PC-9 (cell line): ENCODE data around the gene SPSB4. TPM values are rescaled to one million over a fixed set of nuclear protein-coding genes. Genes with fewer than 3 reads are reported as not detected.

Experiments used
- BruUV-seq: library from RNA; stranded (reverse); fragments of 400-500 nt; replicated peaks from 2 replicates; lab custom pipeline; 2021; lab: Mats Ljungman, UMichigan
- CTCF ChIA-PET: fragments of 300-600 bp; sonication (Branson Sonifier 250); formaldehyde crosslinking; loops from one replicate; lab custom pipeline; 2022; ENCODE audit warnings: antibody characterized with exemption; lab: Charles Lee
- POLR2A ChIA-PET: fragments of 300-600 bp; sonication (Branson Sonifier 250); formaldehyde crosslinking; loops from one replicate; lab custom pipeline; 2022; ENCODE audit warnings: antibody characterized with exemption; ENCODE audit not compliant: unreplicated experiment; lab: Charles Lee
- DNase-seq, 2 experiments: peaks; one replicate each; pipeline versions ENCODE4 v3.0.0 to v3.0.0-alpha.2; 2015 to 2022; ENCODE audit warnings: mixed read lengths in 1 of 2
- H2AFZ ChIP-seq: fragments of 200-600 bp; sonication (generic); 2 replicates; pipeline ENCODE4 v1.8.1; 2017; ENCODE audit warnings: antibody characterized with exemption
- H3F3A ChIP-seq: fragments of 200-600 bp; sonication (generic); 2 replicates; pipeline ENCODE4 v1.8.1; 2017; ENCODE audit warnings: antibody characterized with exemption, mild to moderate bottlenecking, low read depth; ENCODE audit not compliant: insufficient read depth
- H3K27ac ChIP-seq: fragments of 200-600 bp; sonication (generic); 2 replicates; pipeline ENCODE4 v1.6.1; 2016; ENCODE audit warnings: mixed run types
- H3K27me3 ChIP-seq: fragments of 200-600 bp; sonication (generic); 2 replicates; pipeline ENCODE4 v1.6.1; 2016; ENCODE audit warnings: low read depth, mixed run types; ENCODE audit not compliant: insufficient read depth
- H3K36me3 ChIP-seq: fragments of 200-600 bp; sonication (generic); 2 replicates; pipeline ENCODE4 v1.6.1; 2016; ENCODE audit warnings: low read depth, mixed run types
- H3K4me1 ChIP-seq: fragments of 200-600 bp; sonication (generic); replicated peaks from 2 replicates; pipeline ENCODE4 v1.6.1; 2016; ENCODE audit warnings: mixed run types; ENCODE audit not compliant: insufficient read depth
- H3K4me2 ChIP-seq: fragments of 200-600 bp; sonication (generic); 2 replicates; pipeline ENCODE4 v1.6.1; 2017; ENCODE audit warnings: mixed run types
- H3K4me3 ChIP-seq: fragments of 200-600 bp; sonication (generic); 2 replicates; pipeline ENCODE4 v1.6.1; 2016; ENCODE audit warnings: mixed run types
- H3K79me2 ChIP-seq: fragments of 200-600 bp; sonication (generic); 2 replicates; pipeline ENCODE4 v1.6.1; 2017; ENCODE audit warnings: low read depth, mixed run types
- H3K9me2 ChIP-seq: fragments of 200-600 bp; sonication (generic); 2 replicates; pipeline ENCODE4 v1.8.1; 2017; ENCODE audit warnings: mild to moderate bottlenecking; ENCODE audit not compliant: insufficient read depth
- H3K9me3 ChIP-seq: fragments of 200-600 bp; sonication (generic); 2 replicates; pipeline ENCODE4 v1.8.1; 2016; ENCODE audit warnings: low read depth; ENCODE audit not compliant: insufficient read depth
- H4K20me1 ChIP-seq: fragments of 200-600 bp; sonication (generic); 2 replicates; pipeline ENCODE4 v1.8.1; 2017; ENCODE audit not compliant: insufficient read depth
- EZH2 ChIP-seq: fragments of 200-600 bp; sonication (generic); IDR thresholded peaks from 2 replicates; pipeline ENCODE4 v1.8.0; 2017; ENCODE audit warnings: antibody characterized with exemption, low read depth
- intact Hi-C: fragments of 100-400 bp; cut with micrococcal nuclease; formaldehyde crosslinking; loops from one replicate; pipeline ENCODE4 v1.10.0; 2022; ENCODE audit not compliant: unreplicated experiment
- total RNA-seq: library from RNA; stranded (reverse); gene quantifications from 2 replicates; pipeline ENCODE4 v1.2.3, GENCODE V29; 2021
- TF ChIP-seq, protein P1 (sequence below): fragments of 200-600 bp; sonication (generic); conservative IDR thresholded peaks from 2 replicates; pipeline ENCODE4 v1.6.1; 2017; ENCODE audit warnings: mixed run types, antibody characterized with exemption, mild to moderate bottlenecking, moderate library complexity

SPSB4 gene
- total RNA-seq, 1 experiment from 2014 or later, result not detected

- CTCF ChIA-PET, result interaction anchor here (0.6 kb wide), 1 partner anchor 29 kb away, joined by 5 read pairs; no protein-coding TSS in a partner anchor
- no peaks in the 10 kb centered on the region for H3K9me3 ChIP-seq
- TF ChIP-seq, protein P1, sequence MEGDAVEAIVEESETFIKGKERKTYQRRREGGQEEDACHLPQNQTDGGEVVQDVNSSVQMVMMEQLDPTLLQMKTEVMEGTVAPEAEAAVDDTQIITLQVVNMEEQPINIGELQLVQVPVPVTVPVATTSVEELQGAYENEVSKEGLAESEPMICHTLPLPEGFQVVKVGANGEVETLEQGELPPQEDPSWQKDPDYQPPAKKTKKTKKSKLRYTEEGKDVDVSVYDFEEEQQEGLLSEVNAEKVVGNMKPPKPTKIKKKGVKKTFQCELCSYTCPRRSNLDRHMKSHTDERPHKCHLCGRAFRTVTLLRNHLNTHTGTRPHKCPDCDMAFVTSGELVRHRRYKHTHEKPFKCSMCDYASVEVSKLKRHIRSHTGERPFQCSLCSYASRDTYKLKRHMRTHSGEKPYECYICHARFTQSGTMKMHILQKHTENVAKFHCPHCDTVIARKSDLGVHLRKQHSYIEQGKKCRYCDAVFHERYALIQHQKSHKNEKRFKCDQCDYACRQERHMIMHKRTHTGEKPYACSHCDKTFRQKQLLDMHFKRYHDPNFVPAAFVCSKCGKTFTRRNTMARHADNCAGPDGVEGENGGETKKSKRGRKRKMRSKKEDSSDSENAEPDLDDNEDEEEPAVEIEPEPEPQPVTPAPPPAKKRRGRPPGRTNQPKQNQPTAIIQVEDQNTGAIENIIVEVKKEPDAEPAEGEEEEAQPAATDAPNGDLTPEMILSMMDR, result no peak
- TF ChIP-seq EZH2, result no peak
- no peak overlapping the region for H3K4me3 ChIP-seq
- H3F3A ChIP-seq, result no peaks in the 10 kb centered on the region
- no peaks in the 10 kb centered on the region for H4K20me1 ChIP-seq
- H3K79me2 ChIP-seq, result no peaks in the 10 kb centered on the region
- no peaks in the 10 kb centered on the region for H3K4me1 ChIP-seq
- no peaks in the 10 kb centered on the region for H3K36me3 ChIP-seq
- peaks cover 4% of the 10 kb centered on the region; the same call in 1 of the 2 replicates for H3K9me2 ChIP-seq
- 0 out of 2 replicates have a peak, but pooled peaks cover 5% of the 10 kb centered on the region for H3K27me3 ChIP-seq
- H3K27ac ChIP-seq, result no peak overlapping the region
- no peak overlapping the region for H3K4me2 ChIP-seq
- POLR2A ChIA-PET, result no interaction called here
- intact Hi-C loops, result no loop called here
- no peak for DNase-seq
- BruUV-seq, result no TSS peak
- no peak overlapping the region for H2AFZ ChIP-seq
These were observed 11.6 kb upstream of the SPSB4 start for GRCh38 chr3:141039589-141039988.

- CTCF ChIA-PET, result no interaction called here
- Histone ChIP-seq H3F3A (no peaks in the 10 kb centered on the region), H4K20me1 (no peaks in the 10 kb centered on the region), H3K27ac (no peak overlapping the region), H3K9me3 (no peaks in the 10 kb centered on the region), H3K9me2 (peaks cover 4% of the 10 kb centered on the region; the same call in 1 of the 2 replicates), H3K27me3 (peaks cover 19% of the 10 kb centered on the region), H3K4me2 (no peak overlapping the region), H3K4me1 (no peaks in the 10 kb centered on the region), H3K79me2 (no peaks in the 10 kb centered on the region), H3K4me3 (no peak overlapping the region), H3K36me3 (no peaks in the 10 kb centered on the region), H2AFZ (no peak overlapping the region)
- intact Hi-C loops, result no loop called here
- no peak for DNase-seq
- POLR2A ChIA-PET, result no interaction called here
- no TSS peak for BruUV-seq
- TF ChIP-seq EZH2, result no peak
- TF ChIP-seq, protein P1, result no peak
These were observed 6.2 kb upstream of the SPSB4 start for GRCh38 chr3:141044695-141045641.

GRCh38 chr3:141045849-141046248, 5.3 kb upstream of the SPSB4 start:
- H3F3A ChIP-seq, result no peaks in the 10 kb centered on the region
- no peak overlapping the region for H2AFZ ChIP-seq
- H3K27me3 ChIP-seq, result peaks cover 20% of the 10 kb centered on the region
- H3K79me2 ChIP-seq, result no peaks in the 10 kb centered on the region
- no peak overlapping the region for H3K4me3 ChIP-seq
- H3K4me1 ChIP-seq, result no peaks in the 10 kb centered on the region
- ChIA-PET POLR2A (no interaction called here), CTCF (no interaction called here)
- no peak for DNase-seq
- no peak overlapping the region for H3K4me2 ChIP-seq
- peaks cover 4% of the 10 kb centered on the region; the same call in 1 of the 2 replicates for H3K9me2 ChIP-seq
- no peaks in the 10 kb centered on the region for H3K36me3 ChIP-seq
- H4K20me1 ChIP-seq, result no peaks in the 10 kb centered on the region
- H3K9me3 ChIP-seq, result no peaks in the 10 kb centered on the region
- no TSS peak for BruUV-seq
- TF ChIP-seq, protein P1, result no peak
- no peak for TF ChIP-seq EZH2
- H3K27ac ChIP-seq, result no peak overlapping the region
- intact Hi-C loops, result no loop called here
